GM19238 (cell line): ENCODE data around the gene ZSCAN10.

Source experiments
- DNase-seq: peaks from one replicate; pipeline ENCODE4 v3.0.0; 2011; ENCODE audit warnings: low spot score; ENCODE audit not compliant: insufficient read length

The ZSCAN10 gene

GRCh38 chr16:3112058-3112880 lies 13.2 kb upstream of the ZSCAN10 start, which contains the start of gene ZNF205:
ZNF205 (plus strand) TSS chr16:3112586; CDS start chr16:3113431, 845 bp downstream.
- DNase-seq, result peak; percentile 52

DNA sequence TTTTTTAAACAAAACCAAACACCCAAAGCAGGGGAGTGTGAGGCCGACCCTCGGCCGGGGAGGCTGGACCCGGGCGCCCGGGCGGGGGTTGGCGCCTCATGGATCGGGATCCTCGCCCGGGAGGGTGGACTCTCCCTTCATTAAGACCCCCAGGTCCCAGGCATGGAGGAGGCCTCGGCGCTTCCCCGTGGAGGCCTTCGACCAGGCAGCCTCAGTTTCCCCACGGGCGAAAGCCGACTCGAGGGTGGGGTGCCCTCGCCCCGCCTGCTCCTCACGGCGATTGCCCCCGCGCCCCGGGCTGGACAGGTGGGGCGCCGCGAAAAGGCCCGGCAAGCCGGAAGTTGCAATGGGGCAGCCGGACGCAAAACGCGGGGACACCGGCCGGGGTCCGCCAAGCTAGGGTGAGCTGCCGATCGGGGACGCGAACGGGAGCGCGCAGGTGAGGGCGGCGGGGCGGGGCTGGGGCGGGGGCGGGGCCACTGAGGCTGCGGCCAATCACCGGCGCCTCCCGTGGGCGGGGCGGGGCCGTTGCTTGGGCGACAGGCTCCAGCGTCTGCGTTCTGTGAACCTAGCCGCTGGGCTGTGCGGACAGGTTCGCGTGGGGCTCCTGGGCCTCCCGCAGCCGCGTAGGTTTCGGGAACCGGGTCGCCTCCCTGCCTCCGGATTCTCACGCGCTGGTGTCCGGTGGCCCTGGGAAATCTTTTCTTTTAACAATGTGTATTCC lies 7.3 kb upstream of the ZSCAN10 start:
- DNase-seq, result peak; percentile 98

DNA sequence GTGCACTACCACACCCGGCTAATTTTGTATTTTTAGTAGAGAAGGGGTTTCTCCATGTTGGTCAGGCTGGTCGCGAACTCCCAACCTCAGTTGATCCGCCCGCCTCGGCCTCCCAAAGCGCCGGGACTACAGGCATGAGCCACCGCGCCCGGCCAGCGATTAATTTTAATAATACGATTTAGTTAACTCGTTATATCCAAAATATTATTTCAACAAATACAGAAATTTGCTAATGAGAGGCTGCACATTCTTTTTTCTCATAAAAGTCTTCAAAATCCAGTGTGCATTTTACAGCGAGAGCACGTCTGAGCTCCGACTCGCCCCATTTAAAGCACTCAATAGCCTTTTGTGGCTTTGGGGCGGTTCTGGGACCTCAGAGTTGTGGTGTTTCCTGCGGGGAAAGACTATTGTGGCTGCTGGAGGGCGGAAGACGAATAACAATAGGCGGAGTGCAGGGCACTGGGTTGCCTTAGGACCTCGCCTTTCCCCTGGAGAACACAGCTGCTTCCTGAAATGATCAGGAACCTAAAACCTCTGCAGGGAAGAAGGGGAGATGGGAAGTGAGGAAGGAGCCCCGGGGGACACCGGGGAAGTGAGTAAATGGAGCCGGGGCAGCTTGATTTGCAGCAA lies 2.9 kb upstream of the ZSCAN10 start:
- no peak for DNase-seq

DNA sequence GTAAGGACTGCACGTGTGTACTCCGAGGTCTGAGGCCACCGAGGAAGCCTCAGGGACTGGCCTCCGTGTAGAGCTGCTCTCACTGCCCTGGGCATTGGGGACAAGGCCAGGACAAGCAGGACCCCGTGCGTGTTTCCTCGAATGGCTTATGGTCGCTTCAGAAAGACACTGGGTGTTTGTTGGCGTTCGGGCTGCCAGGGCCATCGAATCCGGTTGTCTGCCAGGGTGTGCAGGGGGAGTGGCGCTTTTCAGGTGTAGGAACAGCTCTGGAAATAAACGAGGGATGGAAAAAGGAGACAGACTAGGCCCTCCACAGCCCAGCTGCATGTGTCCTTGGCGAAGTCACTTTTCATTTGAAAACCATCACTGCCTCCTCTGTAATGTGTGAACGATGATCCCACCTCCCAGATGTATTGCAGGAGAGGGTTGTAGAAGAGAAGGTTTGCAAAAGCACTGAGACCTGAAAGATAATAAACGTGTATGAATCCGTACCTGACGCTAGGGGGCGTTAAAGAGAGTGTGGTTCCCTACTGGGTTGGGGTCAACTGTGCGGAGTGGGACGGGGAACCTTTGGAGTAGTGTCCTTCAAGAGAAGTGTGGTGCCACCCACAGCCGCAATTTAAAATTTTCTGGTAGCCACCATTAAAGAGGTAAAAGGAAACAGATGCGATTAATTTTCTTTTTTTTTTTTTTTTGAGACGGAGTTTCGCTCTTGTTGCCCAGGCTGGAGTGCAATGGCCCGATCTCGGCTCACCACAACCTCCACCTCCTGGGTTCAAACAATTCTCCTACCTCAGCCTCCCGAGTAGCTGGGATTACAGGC lies 2.1 kb upstream of the ZSCAN10 start:
- no peak for DNase-seq

DNA sequence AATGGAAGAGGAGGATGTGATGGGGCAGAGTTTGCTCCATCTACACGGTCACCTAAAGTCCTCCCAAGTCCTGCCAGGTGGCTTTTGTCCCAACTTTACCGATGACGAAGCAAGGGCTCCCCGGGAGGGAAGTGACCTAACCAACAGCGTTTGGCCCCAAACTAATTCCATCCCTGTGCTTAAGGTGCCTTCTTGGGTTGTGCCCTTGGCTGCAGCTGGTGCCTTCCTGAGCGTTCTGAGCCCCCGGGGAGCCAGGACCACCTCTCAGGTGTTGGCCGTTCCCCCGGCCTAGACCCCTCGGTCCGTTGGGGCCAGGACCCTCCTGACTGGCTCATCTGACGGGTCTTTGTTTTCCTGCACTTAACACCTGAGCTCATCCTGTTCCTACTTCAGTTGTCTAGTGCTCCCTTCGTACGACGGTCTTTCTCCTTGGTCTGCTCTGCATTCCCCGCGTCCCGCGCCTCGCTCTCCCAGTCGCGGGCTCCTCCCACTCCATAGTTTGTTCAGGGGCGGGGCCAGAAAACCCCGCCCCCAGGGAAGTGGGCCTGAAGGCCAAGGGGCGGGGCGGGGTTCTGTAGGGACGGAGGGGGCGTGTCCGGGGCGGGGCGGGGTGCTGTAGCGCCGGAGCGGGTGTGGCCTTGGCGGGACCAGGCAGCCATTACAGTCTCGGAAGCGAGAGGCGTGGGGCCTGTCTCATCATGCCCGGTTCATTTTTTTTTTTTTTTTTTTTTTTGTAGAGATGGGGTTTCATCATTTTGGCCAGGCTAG lies 822 bp upstream of the ZSCAN10 start:
- DNase-seq, result peak; percentile 93

DNA sequence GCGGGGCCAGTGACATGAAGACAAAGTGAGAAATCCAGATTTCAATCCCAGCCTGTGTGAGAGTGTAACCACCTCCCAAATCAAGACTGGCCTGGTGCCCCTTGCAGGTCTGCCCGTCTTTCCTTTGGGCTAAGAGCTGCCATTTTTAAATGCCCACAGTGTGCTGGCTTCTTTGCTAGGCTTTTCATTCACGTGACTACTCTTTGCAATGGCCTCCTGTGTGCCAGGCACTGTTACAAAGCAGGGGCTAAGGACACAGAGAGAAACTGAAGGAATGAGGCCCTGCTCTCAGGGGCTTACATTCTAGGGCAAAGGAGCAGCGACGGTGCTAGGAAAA lies 269 bp upstream of the ZSCAN10 start:
- no peak for DNase-seq

GRCh38 chr16:3097266-3097665 lies 1.8 kb downstream of the ZSCAN10 start:
- DNase-seq, result no peak

DNA sequence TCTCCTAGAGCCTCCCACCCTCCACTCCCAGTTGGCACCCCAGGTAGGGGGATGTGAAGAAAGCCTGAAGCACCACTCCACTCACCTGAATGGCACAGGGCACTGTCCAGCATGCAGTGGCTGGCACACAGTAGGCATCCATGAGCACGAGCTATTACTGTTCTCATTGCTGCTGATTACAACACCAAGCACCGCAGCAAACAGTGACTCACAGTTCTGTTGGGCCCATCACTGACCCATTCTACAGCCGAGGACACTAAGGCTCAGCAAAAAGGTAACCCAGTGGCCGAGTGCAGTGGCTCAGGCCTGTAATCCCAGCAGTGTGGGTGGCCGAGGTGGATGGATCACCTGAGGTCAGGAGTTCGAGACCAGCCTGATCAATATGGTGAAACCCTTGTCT lies 2.7 kb downstream of the ZSCAN10 start:
- no peak for DNase-seq

GRCh38 chr16:3095869-3096268 lies 3.2 kb downstream of the ZSCAN10 start:
- DNase-seq, result peak; percentile 87

- no peak for DNase-seq
These were observed 4.6 kb downstream of the ZSCAN10 start for GRCh38 chr16:3094289-3095027.

DNA sequence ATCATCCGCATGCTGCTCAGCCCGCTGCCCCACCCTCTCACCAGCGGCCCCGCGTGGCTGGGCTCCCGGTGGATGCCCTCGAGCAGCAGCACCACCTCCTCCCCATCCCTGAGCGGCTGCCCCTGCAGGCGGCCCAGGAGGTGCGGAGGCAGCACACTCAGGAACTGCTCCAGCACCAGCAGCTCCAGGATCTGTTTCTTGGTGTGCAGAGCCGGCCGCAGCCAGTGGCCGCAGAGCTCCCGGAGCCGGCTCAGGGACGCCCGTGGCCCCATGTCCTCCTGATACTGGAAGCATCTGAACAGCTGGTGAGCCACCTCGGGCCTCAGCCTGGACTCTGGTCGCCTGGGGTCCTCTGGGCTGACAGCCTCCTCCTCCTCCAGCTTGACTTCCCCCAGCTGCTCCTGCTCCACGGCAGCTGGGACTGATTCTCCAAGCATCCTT lies 6.6 kb downstream of the ZSCAN10 start:
- no peak for DNase-seq

DNA sequence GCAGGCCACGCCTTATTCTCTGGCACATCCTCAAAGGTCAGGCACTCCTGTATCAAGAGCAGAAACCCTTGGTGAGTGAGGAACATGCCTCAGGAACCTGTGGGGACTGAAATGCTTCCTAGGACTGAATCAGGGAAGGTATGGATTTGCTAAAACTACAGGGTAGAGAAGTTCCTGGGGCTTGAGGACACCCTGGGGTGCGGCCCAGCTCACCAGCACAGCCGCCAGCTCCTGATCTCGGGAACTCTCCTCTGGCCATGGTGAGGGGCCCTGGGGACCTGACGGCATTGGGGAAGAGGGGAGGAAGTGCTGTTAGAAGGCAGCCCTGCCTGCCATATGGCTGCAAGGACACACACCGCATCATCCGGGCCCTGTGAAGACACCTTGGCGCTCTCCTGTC lies 7.5 kb downstream of the ZSCAN10 start:
- DNase-seq, result no peak

DNA sequence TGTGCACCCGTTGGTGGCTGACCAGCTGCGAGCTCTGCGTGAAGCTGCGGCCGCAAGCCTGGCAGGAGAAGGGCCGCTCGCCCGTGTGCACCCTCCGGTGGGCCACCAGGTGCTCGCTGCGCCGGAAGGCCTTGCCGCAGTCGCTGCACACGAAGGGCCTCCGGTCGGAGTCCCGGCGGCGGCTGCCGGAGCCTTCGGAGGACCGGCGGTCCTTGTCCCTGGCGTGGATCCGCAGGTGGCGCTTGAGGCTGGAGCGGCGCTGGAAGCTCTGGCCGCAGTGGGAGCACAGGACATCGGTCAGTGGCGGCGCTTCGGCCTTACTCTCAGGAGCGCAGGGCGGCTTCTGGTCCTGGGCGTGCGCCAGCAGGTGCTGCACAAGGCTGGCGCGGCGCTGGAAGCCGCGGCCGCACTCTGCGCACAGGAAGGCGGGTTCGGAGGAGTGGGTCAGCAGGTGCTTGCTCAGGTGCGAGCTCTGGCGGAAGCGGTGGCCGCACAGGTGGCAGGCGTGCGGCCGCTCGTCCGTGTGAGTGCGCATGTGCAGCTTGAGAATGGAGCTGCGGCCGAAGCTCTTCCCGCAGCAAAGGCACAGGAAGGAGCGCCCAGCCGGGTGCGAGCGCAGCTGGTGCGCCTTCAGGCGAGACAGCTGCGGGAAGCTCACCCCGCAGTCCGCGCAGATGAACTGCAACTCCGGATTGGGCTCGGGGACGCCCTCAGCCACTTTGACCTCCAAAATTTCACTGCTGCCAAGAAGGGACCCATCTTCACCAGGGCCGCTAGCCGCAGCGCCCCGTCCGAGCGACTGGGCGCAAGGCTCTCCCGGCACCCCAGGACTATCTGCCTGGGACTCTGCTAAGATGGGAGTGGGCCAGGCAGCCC lies 9.1 kb downstream of the ZSCAN10 start:
- DNase-seq, result no peak

DNA sequence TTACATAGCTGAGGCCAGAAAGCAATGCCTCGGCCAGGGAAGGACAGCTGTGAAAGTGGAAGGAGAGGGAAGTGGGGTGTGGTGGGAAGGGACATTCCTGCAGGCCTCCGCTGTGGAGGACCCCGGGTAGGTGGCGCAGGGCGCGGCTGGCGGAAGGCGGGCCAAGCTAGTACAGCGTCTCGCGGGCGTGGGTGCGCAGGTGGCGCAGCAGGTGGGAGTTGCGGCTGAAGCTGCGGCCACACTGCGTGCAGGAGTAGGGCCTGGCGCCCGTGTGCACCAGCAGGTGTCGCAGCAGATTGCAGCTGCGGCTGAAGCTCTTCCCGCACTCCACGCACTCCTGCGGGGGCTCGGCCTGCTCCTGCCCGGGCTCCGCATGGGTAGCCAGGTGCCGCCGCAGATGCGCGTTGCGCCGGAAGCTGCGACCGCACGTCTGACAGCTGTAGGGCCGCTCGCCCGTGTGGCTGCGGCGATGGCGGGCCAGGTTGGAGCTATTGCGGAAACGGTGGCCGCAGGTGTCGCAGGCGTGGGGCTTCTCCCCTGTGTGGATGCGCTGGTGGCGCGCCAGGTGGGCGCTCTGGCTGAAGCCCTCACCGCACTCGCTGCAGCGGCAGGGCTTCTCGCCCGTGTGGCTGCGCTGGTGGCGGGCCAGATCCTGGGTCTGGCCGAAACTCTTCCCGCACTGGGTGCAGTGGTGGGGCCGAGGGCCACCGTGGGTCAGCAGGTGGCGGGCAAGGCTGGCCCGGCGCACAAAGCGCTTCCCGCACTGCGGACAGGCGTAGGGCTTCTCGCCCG lies 10.0 kb downstream of the ZSCAN10 start:
- DNase-seq, result no peak

GRCh38 chr16:3088450-3088849 lies 10.6 kb downstream of the ZSCAN10 start:
- DNase-seq, result no peak

GRCh38 chr16:3087243-3088235 lies 11.6 kb downstream of the ZSCAN10 start:
- DNase-seq, result no peak
